Thyroid gland (tissue), 4 donors: Measurements from ENCODE around the gene CYTH1.

Experiments
- POLR2A ChIP-seq, 2 donors: fragments of 450-650 bp; IDR thresholded peaks; one replicate each; pipeline ENCODE4 v1.6.1; 2017; ENCODE audit warnings: antibody characterized with exemption in 2 of 2, mild to moderate bottlenecking in 2 of 2, moderate library complexity in 1 of 2
- TF ChIP-seq, protein P1 (sequence below), 6 experiments: fragments of 200-600 bp in 3 of 6; fragments of 450-650 bp in 3 of 6; sonication (generic) in 3 of 6; IDR thresholded peaks; one replicate each; pipeline ENCODE4 v1.5.1; 2016 to 2019; ENCODE audit warnings: antibody characterized with exemption in 6 of 6, mild to moderate bottlenecking in 2 of 6, inconsistent platforms in 1 of 6, moderate library complexity in 1 of 6

DNA sequence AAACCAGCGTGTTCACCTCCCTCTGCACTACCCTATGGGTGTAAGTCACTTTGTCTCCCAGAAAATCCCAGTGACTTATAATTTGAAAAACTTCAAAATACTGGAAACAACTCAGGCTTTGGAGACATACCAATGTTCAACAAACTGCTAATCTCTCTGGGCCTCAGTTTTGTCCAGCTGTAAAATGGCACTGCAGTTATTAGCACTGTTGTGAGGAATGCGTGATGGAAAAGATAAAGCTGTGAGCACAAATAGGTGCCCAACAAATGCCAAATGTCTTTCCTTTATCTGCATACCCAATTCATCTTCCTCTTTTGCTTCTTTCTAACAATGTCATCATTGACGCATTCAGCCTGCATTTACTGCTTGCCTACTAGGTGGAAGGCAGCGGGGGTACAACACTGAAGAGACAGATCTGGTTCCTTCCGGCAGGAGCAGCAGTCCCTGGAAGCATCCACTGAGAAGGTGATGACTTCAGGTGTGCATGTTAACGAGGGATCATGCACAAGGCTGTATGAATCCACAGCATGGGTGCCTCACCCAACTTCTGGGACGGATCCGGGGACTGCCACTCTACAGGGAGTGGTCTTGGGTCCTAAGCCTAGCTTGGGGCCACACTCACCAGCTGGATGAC is 63.4 kb downstream of the CYTH1 start:
- TF ChIP-seq, protein P1, sequence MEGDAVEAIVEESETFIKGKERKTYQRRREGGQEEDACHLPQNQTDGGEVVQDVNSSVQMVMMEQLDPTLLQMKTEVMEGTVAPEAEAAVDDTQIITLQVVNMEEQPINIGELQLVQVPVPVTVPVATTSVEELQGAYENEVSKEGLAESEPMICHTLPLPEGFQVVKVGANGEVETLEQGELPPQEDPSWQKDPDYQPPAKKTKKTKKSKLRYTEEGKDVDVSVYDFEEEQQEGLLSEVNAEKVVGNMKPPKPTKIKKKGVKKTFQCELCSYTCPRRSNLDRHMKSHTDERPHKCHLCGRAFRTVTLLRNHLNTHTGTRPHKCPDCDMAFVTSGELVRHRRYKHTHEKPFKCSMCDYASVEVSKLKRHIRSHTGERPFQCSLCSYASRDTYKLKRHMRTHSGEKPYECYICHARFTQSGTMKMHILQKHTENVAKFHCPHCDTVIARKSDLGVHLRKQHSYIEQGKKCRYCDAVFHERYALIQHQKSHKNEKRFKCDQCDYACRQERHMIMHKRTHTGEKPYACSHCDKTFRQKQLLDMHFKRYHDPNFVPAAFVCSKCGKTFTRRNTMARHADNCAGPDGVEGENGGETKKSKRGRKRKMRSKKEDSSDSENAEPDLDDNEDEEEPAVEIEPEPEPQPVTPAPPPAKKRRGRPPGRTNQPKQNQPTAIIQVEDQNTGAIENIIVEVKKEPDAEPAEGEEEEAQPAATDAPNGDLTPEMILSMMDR (IDR thresholded peaks at IDR 0.05) = no peak
- TF ChIP-seq POLR2A (IDR thresholded peaks at IDR 0.05) = no peak
